GM21529 (cell line): ENCODE measurements around the gene VCX3B.
"Not testable (repeated sequence)": the region's sequence is repeated elsewhere in the genome, so short reads cannot be mapped to it uniquely, and the experiment has no call there.

Experiments
- ATAC-seq: cut with Tn5 transposase; IDR thresholded peaks from one replicate; pipeline ENCODE4 v1.9.1; 2021; ENCODE audit not compliant: unreplicated experiment

Gene VCX3B

GRCh38 chrX:8464530-8464929, at the start of gene VCX3B:
Gene VCX3B (plus strand): TSS chrX:8464830. CDS start chrX:8465451, 621 bp downstream.
- ATAC-seq = not testable (repeated sequence)

- no peak for ATAC-seq
Measured at GRCh38 chrX:8418301-8418700, 46.3 kb upstream of the VCX3B start.

GRCh38 chrX:8424912-8425311, 39.7 kb upstream of the VCX3B start:
- ATAC-seq = no peak

GRCh38 chrX:8429692-8430249, 34.9 kb upstream of the VCX3B start:
- no peak for ATAC-seq

GRCh38 chrX:8430444-8430843, 34.2 kb upstream of the VCX3B start:
- no peak for ATAC-seq

GRCh38 chrX:8432396-8432795, 32.2 kb upstream of the VCX3B start:
- ATAC-seq = no peak

- no peak for ATAC-seq
Measured at GRCh38 chrX:8433109-8434062, 31.2 kb upstream of the VCX3B start.

GRCh38 chrX:8447368-8447767, 17.3 kb upstream of the VCX3B start:
- ATAC-seq = no peak

GRCh38 chrX:8452343-8452742, 12.3 kb upstream of the VCX3B start:
- not testable (repeated sequence) for ATAC-seq

- ATAC-seq = no peak
Measured at GRCh38 chrX:8453611-8454010, 11.0 kb upstream of the VCX3B start.

- no peak for ATAC-seq
Measured at GRCh38 chrX:8455557-8455956, 9.1 kb upstream of the VCX3B start.

GRCh38 chrX:8462488-8462887, 2.1 kb upstream of the VCX3B start:
- no peak for ATAC-seq

- no peak for ATAC-seq
Measured at GRCh38 chrX:8484360-8484949, 19.8 kb downstream of the VCX3B start.

- not testable (repeated sequence) for ATAC-seq
Measured at GRCh38 chrX:8495036-8495435, 30.4 kb downstream of the VCX3B start.

- ATAC-seq = no peak
Measured at GRCh38 chrX:8500203-8500602, 35.6 kb downstream of the VCX3B start.

- not testable (repeated sequence) for ATAC-seq
Measured at GRCh38 chrX:8502101-8502500, 37.5 kb downstream of the VCX3B start.

- no peak for ATAC-seq
Measured at GRCh38 chrX:8504451-8504850, 39.8 kb downstream of the VCX3B start.
